GM18505 (cell line): ENCODE results near the gene PCA3.

ENCODE experiments used
- ATAC-seq: cut with Tn5 transposase; IDR thresholded peaks from one replicate; pipeline ENCODE4 v1.9.1; 2021; ENCODE audit not compliant: unreplicated experiment
- POLR2A ChIP-seq: IDR thresholded peaks from 4 replicates; pipeline ENCODE4 v1.6.1; 2011; ENCODE audit warnings: borderline replicate concordance; ENCODE audit not compliant: insufficient read depth, insufficient read length; ENCODE audit errors: extremely low read depth

The PCA3 gene

DNA sequence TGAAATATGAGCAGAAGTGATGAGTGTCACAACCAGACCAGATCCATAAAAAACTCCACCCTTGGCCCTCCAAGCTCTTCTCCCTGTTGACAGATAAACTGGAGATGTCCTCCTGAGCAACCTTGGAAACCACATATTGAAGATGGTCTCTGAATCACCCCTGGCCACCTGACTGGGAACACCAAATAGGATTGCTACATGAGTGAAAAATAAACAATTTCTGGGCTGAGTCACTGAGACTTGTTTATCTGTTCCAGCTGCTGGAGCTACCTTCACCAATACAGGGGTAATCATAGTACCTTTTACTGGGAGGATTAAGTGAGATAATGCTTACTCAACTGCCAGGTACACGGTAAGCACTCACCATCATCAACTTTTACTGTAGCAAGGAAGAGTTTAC is 53.3 kb downstream of the PCA3 start:
- TF ChIP-seq POLR2A, result no peak
- ATAC-seq, result no peak

- no peak for ATAC-seq
- no peak for TF ChIP-seq POLR2A
These were observed 54.0 kb downstream of the PCA3 start for GRCh38 chr9:76818271-76818670.

- no peak for ATAC-seq
- no peak for TF ChIP-seq POLR2A
These were observed 56.2 kb downstream of the PCA3 start for GRCh38 chr9:76820431-76820830.

- no peak for ATAC-seq
- TF ChIP-seq POLR2A, result no peak
These were observed 63.2 kb downstream of the PCA3 start for GRCh38 chr9:76827296-76828080.

DNA sequence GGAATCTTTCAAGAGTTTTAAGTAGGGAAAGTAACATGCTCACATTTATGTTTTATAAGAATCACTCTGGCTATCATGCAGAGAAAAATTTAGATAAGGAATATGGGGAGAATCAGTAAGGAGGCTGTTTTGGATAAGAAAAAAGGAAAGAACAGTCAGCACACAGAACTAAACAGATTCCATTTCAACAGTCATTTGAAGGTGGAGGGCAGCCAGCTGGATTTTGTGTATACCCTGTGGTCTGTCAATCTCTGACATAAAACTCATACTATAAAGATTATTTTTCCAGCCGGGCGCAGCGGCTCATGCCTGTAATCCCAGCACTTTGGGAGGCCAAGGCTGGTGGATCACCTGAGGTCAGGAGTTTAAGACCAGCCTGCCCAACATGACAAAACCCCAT is 64.2 kb downstream of the PCA3 start:
- TF ChIP-seq POLR2A, result no peak
- no peak for ATAC-seq

GRCh38 chr9:76835571-76836283 is 71.5 kb downstream of the PCA3 start:
- ATAC-seq, result no peak

More at GRCh38 chr9:76835571-76836283, 71.5 kb downstream of the PCA3 start:
- TF ChIP-seq POLR2A, result no peak
